ENCODE measurements around the gene HECTD4. TPM values are rescaled to one million over a fixed set of nuclear protein-coding genes. Genes with fewer than 3 reads are reported as not detected.
"Not testable (repeated sequence)": the region's sequence is repeated elsewhere in the genome, so short reads cannot be mapped to it uniquely, and the experiment has no call there.

HECTD4 gene
- total RNA-seq, 2 experiments from 2014 or later = 22.2 to 23.8 TPM

DNA sequence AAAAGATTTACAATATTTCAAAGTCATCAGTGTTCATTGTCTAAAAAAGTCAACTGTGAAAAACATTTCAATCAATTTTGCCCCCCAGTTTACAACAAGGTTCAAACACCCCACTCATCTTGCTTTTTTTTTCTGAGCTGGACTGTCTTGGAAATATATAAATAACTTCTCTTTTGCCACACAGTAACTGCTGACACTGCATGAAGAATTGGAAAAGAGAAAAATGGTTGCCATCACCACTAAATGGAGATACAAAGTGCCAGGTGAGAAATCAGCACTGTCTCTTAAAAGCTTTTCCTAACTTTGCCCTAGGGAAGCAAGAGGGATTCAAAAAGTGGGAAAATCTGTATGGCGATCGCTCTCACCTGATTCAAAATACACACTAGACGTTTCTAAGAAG is 155.5 kb downstream of the HECTD4 start:
- CTCF ChIA-PET = interaction anchor here (0.6 to 1.0 kb wide), 2 partner anchors 161 to 289 kb away, joined by 3 read pairs; no protein-coding TSS in a partner anchor
- Mint-ChIP-seq H3K27ac (no peak overlapping the region), H3K27me3 (no peaks in the 10 kb centered on the region), H3K36me3 (ENCODE audit: low read depth) (peaks cover 12% of the 10 kb centered on the region), H3K4me1 (no peaks in the 10 kb centered on the region), H3K9me3 (ENCODE audit: low read depth) (no peaks in the 10 kb centered on the region), H3K4me3 (no peak overlapping the region)
- intact Hi-C loops (cut with DNase I, micrococcal nuclease) = no loop called here
- POLR2A ChIA-PET = no interaction called here
- DNase-seq = no peak
- no peak for ATAC-seq

GRCh38 chr12:112220628-112221027 is 161.6 kb downstream of the HECTD4 start:
- ATAC-seq; H3K9me3 Mint-ChIP-seq (ENCODE audit: low read depth); H3K4me3 Mint-ChIP-seq; intact Hi-C loops (cut with DNase I, micrococcal nuclease); DNase-seq; CTCF ChIA-PET; H3K4me1 Mint-ChIP-seq; H3K27ac Mint-ChIP-seq; H3K36me3 Mint-ChIP-seq (ENCODE audit: low read depth); H3K27me3 Mint-ChIP-seq: not testable (repeated sequence)
- POLR2A ChIA-PET = interaction anchor here (0.7 kb wide), 1 partner anchor 81 kb away, joined by 3 read pairs; no protein-coding TSS in a partner anchor

GRCh38 chr12:112219195-112219594 is 163.0 kb downstream of the HECTD4 start:
- DNase-seq = no peak
- POLR2A ChIA-PET = no interaction called here
- Mint-ChIP-seq H3K4me3 (no peak overlapping the region), H3K36me3 (ENCODE audit: low read depth) (peaks cover 14% of the 10 kb centered on the region), H3K4me1 (no peaks in the 10 kb centered on the region), H3K27me3 (no peaks in the 10 kb centered on the region), H3K27ac (no peak overlapping the region), H3K9me3 (ENCODE audit: low read depth) (no peaks in the 10 kb centered on the region)
- intact Hi-C loops (cut with DNase I, micrococcal nuclease) = no loop called here
- CTCF ChIA-PET = interaction anchor here (0.6 to 0.8 kb wide), 2 partner anchors 26 to 666 kb away, joined by 4 to 5 read pairs; no protein-coding TSS in a partner anchor
- ATAC-seq = no peak

DNA sequence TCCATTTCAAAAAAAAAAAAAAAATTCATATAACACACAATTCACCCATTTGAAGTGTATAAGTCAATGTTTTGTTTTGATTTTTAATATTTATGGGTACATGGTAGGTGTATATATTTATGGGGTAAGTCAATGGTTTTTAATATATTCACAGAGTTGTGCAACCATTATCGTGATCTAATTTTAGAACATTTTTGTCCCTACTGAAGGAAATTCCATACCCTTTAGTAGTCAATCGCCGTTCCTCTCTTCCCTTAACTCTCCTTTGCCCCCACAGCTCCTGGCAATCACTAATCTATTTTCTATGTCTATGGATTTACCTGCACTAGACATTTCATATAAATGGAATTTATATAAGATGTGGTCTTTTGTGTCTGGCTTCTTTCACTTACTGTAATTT is 164.1 kb downstream of the HECTD4 start:
- intact Hi-C loops (cut with DNase I, micrococcal nuclease) = no loop called here
- no peak for ATAC-seq
- no peak overlapping the region for H3K27ac Mint-ChIP-seq
- ChIA-PET POLR2A (no interaction called here), CTCF (no interaction called here)
- H3K36me3 Mint-ChIP-seq (ENCODE audit: low read depth) = peaks cover 15% of the 10 kb centered on the region
- H3K9me3 Mint-ChIP-seq (ENCODE audit: low read depth) = no peaks in the 10 kb centered on the region
- H3K4me1 Mint-ChIP-seq = no peaks in the 10 kb centered on the region
- no peak for DNase-seq
- no peaks in the 10 kb centered on the region for H3K27me3 Mint-ChIP-seq
- no peak overlapping the region for H3K4me3 Mint-ChIP-seq

DNA sequence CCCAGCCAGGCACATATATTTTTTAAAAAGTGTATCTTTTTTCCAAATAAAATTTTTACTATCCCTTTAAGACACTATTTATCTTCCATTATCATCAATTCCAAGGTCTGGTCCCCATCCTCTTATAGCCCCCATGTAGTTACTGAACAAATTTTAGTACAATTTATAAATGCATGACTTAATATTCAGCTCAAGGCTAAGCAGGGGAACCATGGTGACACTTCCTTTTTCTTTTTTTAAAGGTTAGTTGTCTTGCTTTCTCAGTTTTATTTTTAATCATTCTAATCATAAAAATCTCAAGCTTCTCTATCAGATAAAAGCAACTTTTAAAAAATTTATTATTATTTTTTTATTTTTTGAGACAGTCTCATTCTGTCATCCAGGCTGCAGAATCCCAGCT is 164.6 kb downstream of the HECTD4 start:
- intact Hi-C loops (cut with DNase I, micrococcal nuclease) = no loop called here
- Mint-ChIP-seq H3K9me3 (ENCODE audit: low read depth) (no peaks in the 10 kb centered on the region), H3K4me1 (no peaks in the 10 kb centered on the region), H3K36me3 (ENCODE audit: low read depth) (peaks cover 15% of the 10 kb centered on the region), H3K27ac (no peak overlapping the region), H3K4me3 (no peak overlapping the region), H3K27me3 (no peaks in the 10 kb centered on the region)
- no peak for DNase-seq
- no peak for ATAC-seq
- CTCF ChIA-PET = interaction anchor here (1.0 kb wide), 1 partner anchor 20 kb away, joined by 4 read pairs; no protein-coding TSS in a partner anchor
- POLR2A ChIA-PET = no interaction called here

DNA sequence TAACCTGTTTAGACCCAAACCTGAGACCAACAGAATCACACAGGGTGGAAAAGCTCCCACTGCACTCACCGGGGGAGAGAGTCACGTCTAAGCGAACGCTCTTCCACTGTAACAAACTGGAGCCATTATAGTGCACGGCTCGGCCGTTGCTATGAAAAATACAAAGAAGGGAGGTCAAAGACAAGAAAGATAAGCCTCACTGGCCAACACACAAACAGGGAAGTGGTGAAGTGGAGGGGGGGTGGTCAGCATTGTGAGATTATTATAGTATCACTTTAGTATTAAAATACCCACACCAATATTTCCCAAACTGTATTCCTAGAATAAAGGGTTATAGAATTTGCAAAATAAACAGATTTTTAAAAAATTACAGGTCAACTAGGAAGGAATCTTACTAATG is 166.0 kb downstream of the HECTD4 start:
- intact Hi-C loops (cut with DNase I, micrococcal nuclease) = no loop called here
- POLR2A ChIA-PET = no interaction called here
- CTCF ChIA-PET = no interaction called here
- Mint-ChIP-seq H3K27me3 (no peaks in the 10 kb centered on the region), H3K36me3 (ENCODE audit: low read depth) (peaks cover 15% of the 10 kb centered on the region), H3K9me3 (ENCODE audit: low read depth) (no peaks in the 10 kb centered on the region), H3K27ac (no peak overlapping the region), H3K4me1 (no peaks in the 10 kb centered on the region), H3K4me3 (no peak overlapping the region)
- no peak for DNase-seq
- no peak for ATAC-seq

GRCh38 chr12:112214064-112214463 is 168.2 kb downstream of the HECTD4 start:
- no peak overlapping the region for H3K27ac Mint-ChIP-seq
- H3K4me1 Mint-ChIP-seq = no peaks in the 10 kb centered on the region
- no peaks in the 10 kb centered on the region for H3K27me3 Mint-ChIP-seq
- peaks cover 23% of the 10 kb centered on the region for H3K36me3 Mint-ChIP-seq (ENCODE audit: low read depth)
- intact Hi-C loops (cut with DNase I, micrococcal nuclease) = no loop called here
- H3K4me3 Mint-ChIP-seq = no peak overlapping the region
- no peaks in the 10 kb centered on the region for H3K9me3 Mint-ChIP-seq (ENCODE audit: low read depth)
- ChIA-PET CTCF (interaction anchor here (0.6 kb wide), 1 partner anchor 1323 kb away, joined by 4 read pairs; no protein-coding TSS in a partner anchor), POLR2A (no interaction called here)
- ATAC-seq (no peak), DNase-seq (no peak)

DNA sequence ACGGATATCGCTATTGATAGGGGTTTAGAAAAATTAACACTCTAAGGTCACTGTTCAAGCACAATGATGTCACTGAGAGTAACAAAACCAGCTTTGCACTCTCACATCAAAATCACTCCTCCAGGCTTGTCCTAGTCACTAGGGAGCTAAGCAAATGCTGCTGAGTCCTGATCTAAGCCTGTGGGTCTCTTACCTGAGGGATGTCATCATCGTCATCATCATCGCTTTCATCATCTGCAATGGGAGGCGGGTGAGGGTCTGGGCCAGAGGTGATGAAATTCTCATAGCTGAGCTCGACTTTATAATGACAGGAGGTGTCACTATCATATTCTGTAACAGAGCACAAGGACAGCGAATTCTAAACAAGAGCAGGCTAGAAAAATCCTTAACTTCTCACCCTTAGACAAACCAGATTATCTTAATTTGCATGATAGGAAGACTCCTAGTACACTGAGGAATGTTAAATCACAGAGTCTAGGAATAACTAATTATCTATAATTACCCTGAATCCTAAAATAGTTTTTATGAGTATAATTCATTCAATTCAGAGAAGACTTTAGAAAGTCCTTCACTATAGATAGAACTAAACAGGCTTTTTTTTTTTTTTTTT is 173.8 kb downstream of the HECTD4 start:
- DNase-seq = no peak
- ChIA-PET CTCF (interaction anchor here (0.7 to 1.2 kb wide), 2 partner anchors 10 to 48 kb away, joined by 3 to 4 read pairs; no protein-coding TSS in a partner anchor), POLR2A (no interaction called here)
- Mint-ChIP-seq H3K4me1 (peaks cover 2% of the 10 kb centered on the region), H3K27ac (no peak overlapping the region), H3K9me3 (ENCODE audit: low read depth) (no peaks in the 10 kb centered on the region), H3K4me3 (no peak overlapping the region), H3K27me3 (no peaks in the 10 kb centered on the region), H3K36me3 (ENCODE audit: low read depth) (peaks cover 17% of the 10 kb centered on the region)
- ATAC-seq = no peak
- intact Hi-C loops (cut with DNase I, micrococcal nuclease) = no loop called here

DNA sequence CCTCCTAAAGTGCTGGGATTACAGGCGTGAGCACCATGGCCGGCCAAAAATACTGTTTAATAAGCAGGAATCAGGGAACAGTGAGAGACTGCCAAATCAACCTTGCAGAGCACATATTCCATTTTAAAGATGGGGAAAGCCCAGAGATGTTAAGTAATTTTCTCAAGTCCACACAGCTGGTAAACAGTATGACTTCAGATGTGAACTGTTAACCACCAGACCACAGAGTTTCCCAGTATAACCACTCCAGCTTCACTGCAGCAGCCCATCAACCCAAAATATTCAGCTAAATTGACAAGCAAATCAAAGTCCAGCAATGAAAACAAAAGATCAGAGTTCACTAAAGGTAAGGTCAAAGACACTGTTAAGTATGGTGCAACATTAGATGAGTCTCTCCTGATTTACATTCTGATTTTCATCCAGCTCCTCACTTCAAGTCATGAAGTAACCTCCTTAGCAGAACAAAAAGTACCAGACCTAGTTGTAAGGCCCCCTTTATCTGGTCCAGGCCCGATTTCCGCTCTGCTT is 174.8 kb downstream of the HECTD4 start:
- H3K27me3 Mint-ChIP-seq = no peaks in the 10 kb centered on the region
- H3K27ac Mint-ChIP-seq = no peak overlapping the region
- ATAC-seq = no peak
- intact Hi-C loops (cut with DNase I, micrococcal nuclease) = no loop called here
- POLR2A ChIA-PET = no interaction called here
- DNase-seq = no peak
- CTCF ChIA-PET = interaction anchor here (0.6 to 1.2 kb wide), 4 partner anchors 8 to 794 kb away, joined by 3 to 4 read pairs (median 3); no protein-coding TSS in a partner anchor
- peaks cover 2% of the 10 kb centered on the region for H3K4me1 Mint-ChIP-seq
- H3K9me3 Mint-ChIP-seq (ENCODE audit: low read depth) = no peaks in the 10 kb centered on the region
- peaks cover 24% of the 10 kb centered on the region for H3K36me3 Mint-ChIP-seq (ENCODE audit: low read depth)
- no peak overlapping the region for H3K4me3 Mint-ChIP-seq

GRCh38 chr12:112206944-112207343 is 175.3 kb downstream of the HECTD4 start:
- Mint-ChIP-seq H3K4me1 (peaks cover 2% of the 10 kb centered on the region), H3K4me3 (no peak overlapping the region), H3K36me3 (ENCODE audit: low read depth) (peaks cover 24% of the 10 kb centered on the region), H3K27ac (no peak overlapping the region), H3K9me3 (ENCODE audit: low read depth) (no peaks in the 10 kb centered on the region), H3K27me3 (no peaks in the 10 kb centered on the region)
- no peak for DNase-seq
- ChIA-PET POLR2A (no interaction called here), CTCF (interaction anchor here (0.6 to 1.2 kb wide), 4 partner anchors 8 to 795 kb away, joined by 3 to 4 read pairs (median 3); no protein-coding TSS in a partner anchor)
- ATAC-seq = no peak
- intact Hi-C loops (cut with DNase I, micrococcal nuclease) = no loop called here

DNA sequence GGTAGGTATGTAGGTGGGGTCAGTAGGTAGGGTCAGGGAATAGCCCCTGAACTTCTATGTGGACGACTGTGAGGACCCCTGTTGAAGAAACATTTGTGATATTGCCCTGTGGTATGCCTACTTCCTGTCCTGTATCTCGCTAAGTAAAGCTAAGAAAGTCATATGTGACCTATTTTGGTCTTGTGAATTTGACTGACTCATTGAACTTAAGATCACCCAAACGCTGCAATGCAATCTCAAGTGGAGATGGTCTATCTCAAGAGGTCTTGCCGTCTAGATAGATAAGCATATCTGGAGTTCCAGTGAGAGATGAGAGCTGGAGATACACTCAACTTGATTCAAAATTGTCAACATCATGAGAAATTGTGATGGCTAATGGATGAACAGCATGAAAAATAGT is 183.1 kb downstream of the HECTD4 start:
- H3K27me3 Mint-ChIP-seq = no peaks in the 10 kb centered on the region
- no peak for ATAC-seq
- H3K9me3 Mint-ChIP-seq (ENCODE audit: low read depth) = no peaks in the 10 kb centered on the region
- intact Hi-C loops (cut with DNase I, micrococcal nuclease) = no loop called here
- CTCF ChIA-PET = interaction anchor here (0.6 to 4.6 kb wide), 7 partner anchors 8 to 212 kb away, joined by 3 to 59 read pairs (median 4); no protein-coding TSS in a partner anchor
- no peak overlapping the region for H3K27ac Mint-ChIP-seq
- DNase-seq = no peak
- no peak overlapping the region for H3K4me3 Mint-ChIP-seq
- peaks cover 24% of the 10 kb centered on the region for H3K36me3 Mint-ChIP-seq (ENCODE audit: low read depth)
- POLR2A ChIA-PET = interaction anchor here (1.9 kb wide), 1 partner anchor 188 kb away, joined by 5 read pairs; no protein-coding TSS in a partner anchor
- no peaks in the 10 kb centered on the region for H3K4me1 Mint-ChIP-seq

Measured in activated CD4-positive, alpha-beta T cell treated with anti-CD3 and anti-CD28 coated beads for 36 hours (primary cell).